ENCODE data around the gene FANCF.

The FANCF gene

DNA sequence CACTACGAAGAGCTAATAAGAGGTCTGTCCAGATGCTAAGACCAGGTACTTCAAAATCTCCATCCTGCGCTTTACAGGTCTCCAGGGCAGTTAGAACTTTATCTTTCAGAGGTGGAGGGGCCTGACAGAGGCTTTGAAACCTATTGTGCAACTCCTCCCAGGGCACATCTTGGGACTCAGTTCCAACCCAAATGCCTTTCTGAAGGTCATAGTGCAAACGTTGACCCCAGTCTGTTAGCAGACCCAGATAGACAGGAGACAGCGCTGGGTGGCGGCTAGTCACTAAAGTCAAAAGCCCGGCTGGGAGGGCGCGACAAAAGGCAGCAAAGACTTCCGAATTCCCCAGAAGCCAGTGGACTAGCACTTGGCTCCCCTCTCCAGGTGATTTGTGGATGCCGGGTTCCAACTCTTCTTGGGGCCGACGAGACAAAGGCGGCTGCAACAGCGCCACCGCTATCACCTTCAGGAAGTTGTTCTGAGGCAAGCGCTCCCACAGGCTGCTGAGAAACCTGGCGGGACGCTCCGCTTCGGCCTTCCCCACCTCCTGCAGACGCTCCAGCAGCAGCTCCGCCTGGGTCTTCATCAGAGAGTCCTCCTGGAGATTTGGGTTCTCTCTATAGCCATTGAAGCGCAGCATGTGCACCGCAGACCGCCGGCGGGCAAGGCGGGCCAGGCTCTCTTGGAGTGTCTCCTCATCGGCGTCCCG is 728 bp downstream of the FANCF start:
- DNase-seq, result peak; percentile 89

DNA sequence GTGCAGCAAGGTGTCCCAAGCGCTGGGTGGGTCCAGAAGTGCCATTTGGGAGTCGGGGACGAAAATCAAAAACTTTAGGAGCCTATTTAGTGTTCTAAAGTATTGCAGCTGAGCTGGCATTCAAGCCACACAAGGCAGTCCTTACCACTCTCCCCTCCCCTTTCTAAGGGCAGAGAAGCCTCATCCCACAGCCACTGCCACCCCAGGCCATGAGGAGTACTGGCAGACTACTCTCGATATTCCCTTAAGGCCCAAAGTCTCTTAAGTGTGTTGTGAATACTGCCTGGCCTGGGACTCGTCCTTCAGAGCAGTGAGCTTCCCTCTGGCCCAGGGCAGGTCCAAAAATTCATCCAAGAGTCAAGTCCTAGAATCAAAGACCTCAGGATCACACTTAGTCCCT is 7.8 kb downstream of the FANCF start:
- no peak for DNase-seq

DNA sequence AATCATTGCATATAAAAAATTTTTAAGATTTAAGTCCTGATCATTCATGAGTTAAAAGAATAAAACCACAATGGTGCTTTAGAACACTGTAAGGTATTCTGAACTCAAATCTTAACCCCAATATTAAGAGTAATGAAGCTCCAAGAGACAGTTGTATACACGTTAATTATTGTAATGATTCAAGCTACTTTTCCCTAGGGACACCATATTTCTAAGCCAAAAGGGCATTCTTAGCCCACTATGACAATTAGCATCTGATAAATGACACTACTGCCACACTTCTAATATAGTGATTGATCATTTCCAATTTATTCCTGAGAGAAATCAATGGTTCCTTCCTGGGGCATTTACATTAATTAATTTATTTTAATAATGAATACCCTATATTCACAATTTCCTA is 21.7 kb downstream of the FANCF start:
- no peak for DNase-seq

DNA sequence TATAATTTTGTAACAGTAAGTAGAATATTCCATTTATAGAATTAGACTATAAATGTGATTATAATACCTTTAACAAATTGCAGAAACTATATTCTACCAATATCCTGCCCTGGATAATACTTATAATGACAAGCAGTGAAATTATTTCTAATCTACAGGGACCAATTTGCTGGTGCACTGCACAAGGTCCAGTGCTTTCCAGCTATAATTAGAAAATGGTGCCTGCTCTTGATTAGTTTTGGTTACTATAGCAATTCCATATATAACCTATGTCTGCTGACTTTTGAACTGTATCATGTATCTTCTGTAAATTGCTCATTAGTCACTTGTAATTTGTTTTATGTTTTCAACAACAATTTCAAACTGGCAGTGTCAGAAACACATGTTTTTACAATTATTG is 23.1 kb downstream of the FANCF start:
- DNase-seq, result no peak

DNA sequence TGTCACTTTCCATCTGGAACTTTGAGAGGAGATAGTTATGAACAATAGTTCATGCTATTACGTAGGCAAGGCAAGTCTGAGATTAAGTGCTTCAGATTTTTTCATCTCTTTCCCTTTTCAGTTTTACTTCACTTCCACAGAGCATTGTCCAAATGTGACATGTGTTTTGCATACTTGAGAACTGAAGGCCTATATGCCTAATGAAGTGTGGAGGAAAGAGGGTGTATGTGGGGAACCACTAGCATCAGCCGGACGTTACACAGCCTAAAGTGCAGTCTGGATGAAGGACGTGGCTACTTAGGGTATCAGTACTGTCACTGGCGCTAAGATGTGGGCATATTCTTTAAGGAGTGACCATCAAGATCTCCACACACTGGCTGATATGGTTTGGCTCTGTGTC is 26.2 kb downstream of the FANCF start:
- DNase-seq, result no peak

DNA sequence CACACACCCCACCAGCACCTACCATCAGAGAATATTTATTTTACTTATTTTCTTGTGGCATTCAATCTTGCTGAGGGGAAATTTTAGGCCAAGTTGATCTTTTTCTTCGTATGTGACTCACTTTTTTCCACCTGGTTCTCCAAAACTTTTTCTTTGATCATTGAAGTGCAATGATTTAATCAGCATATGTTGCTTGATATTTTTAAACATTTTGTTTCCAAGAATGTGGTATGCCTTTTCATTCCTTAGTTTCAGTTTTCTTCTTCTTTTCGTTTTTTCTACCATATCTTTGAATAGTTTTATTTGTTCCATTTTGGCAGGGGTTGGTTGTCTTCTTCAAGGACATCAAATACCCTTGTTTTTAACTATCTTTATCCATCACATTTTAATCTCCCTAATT is 28.6 kb downstream of the FANCF start:
- no peak for DNase-seq

DNA sequence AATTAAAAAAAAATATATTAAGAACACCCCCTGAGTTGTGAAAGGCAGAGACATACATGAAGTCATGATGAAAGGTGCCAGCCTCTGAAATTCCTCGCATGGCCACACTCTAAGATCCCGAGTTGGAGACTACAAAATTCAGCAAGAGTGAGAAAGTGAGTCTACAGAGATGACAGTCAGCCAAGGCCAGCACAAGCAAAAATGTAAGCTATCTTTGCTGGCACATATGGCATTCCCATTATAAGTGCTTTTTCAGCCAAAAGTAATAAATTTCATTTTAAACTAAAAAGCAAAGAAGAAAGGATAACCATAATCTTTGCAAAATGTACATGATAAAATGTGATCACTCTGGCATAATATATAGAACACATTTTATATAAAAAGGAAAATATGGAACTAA is 40.6 kb downstream of the FANCF start:
- no peak for DNase-seq

DNA sequence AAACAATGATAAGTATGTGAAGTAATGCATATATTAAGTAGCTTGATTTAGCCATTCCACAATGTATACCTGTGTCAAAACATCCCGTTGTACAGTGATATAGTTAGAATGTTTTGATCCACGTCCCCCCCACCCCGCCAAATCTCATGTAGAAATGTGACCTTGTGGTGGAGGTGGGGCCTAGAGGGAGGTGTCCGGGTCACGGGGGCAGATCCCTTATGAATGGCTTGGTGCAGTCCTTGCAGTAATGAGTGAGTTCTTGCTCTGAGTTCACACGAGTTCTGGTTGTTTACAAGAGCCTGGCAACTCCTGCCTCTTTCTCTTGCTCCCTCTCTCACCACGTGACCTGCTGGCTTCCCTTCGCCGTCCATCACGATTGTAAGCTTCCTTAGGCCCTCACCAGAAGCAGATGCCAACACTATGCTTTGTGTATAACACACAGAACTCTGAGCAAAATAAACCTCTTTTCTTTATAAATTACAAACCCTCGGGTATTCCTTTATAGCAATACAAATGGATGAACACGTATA is 41.6 kb downstream of the FANCF start:
- DNase-seq, result no peak

DNA sequence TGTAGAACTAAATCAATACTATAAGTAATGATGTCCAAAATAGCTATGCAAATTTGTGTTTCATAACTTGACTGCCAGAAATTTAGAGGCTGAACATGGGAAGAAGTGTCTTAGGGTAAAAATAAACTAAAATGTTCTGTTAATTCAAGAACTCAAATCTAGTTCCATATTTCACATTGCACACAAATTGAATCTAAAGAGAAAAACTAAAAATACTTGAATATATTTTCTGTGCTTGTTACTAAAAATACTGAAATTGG is 43.5 kb downstream of the FANCF start:
- DNase-seq, result no peak

DNA sequence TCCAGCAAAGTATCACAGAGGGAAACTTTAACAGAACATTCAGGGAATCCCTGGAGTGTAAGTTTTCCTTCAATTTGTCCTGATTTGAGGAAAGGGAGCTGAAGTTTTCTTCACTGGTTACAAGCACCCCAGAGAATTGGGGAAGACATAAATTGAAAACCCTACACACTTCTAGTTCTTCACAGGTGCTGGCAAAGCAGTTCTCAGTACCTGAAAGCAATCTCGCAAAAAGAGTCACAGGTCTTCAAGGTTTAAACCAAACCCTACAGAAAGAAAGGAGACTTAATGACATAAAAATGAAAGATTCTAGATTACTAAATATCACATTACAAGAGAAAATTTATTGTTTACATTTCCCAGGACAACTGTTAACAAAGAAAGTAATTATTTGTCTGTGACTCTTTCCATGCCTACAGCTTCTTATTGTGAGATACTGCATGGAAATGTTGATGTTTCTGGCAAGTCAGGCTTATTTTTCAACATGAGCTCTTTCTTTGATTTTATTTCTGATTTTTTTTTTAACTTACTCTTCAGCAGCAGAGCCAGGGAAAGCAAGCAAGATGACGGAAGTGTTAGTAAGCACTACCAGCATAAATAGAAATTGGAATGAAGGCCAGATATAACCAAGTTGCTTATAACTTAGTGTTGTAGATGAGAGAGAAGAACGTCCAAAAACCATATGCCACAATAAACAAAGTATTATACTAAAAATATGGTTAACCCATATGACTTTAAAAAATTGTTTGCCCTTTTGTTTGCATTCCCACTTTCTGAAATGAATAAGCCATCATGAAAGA is 44.1 kb downstream of the FANCF start:
- no peak for DNase-seq

DNA sequence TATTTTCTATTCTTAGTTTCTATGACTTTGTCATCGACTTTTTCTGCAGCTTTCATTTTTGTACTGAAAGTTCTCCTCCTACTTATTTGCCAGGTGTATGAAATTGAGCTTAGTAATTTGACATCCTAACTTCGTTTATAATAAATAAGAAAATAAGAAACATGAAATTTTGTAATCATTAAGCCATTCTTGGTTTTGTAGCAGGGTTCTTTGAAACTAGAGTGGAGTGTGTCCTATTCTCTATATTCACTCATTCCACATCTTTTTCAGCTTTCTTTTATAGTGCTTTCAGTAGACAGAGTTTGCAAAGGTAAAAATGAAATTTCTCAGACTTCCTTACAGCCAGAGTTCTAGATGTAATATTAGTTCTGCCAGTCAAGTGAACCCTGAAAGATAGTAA is 47.8 kb downstream of the FANCF start:
- DNase-seq, result no peak
